ENCODE measurements around the gene TEX13D.

DNA sequence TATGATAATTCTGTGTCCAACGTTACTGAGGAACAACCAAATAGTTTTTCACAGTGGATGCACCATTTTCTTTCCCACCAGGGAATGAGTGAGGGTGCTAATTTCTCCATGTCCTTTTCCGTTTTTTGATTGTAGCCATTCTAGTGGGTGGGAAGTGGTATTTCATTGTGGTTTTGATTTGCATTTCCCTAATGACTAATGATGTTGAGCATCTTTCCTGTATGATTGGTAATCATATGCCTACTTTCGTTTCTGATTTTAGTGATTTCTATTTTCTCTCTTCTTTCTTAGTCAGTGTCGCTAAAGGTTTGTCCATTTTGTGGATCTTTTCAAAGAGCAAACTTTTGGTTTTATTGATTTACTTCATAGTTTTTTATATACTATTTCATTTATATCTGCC lies 32.1 kb upstream of the TEX13D start:
- no peak for TF ChIP-seq POLR2A (IDR thresholded peaks at IDR 0.05)
- TF ChIP-seq POLR2AphosphoS5 (IDR thresholded peaks at IDR 0.05): no peak
- TF ChIP-seq CTCF (IDR thresholded peaks at IDR 0.05): no peak
